Colonic mucosa (tissue), 4 donors: ENCODE measurements around the gene FAHD2A. TPM values are rescaled to one million over a fixed set of nuclear protein-coding genes. Genes with fewer than 3 reads are reported as not detected.

ENCODE experiments used
- DNase-seq: peaks from one replicate; pipeline ENCODE4 v3.0.0-alpha.2; 2020
- H3K27ac ChIP-seq: fragments of 200-600 bp; one replicate; pipeline ENCODE4 v1.8.0; 2021
- H3K27me3 ChIP-seq: fragments of 200-600 bp; one replicate; pipeline ENCODE4 v1.8.0; 2021
- H3K36me3 ChIP-seq: fragments of 200-600 bp; one replicate; pipeline ENCODE4 v1.8.0; 2021
- H3K4me1 ChIP-seq: fragments of 200-600 bp; one replicate; pipeline ENCODE4 v1.8.0; 2021; ENCODE audit warnings: mild to moderate bottlenecking
- H3K4me3 ChIP-seq: fragments of 200-600 bp; one replicate; pipeline ENCODE4 v1.8.0; 2021
- H3K9ac ChIP-seq, 2 donors: one replicate each; pipeline ENCODE4 v1.7.0; 2013; ENCODE audit warnings: control low read depth in 2 of 2, low read depth in 2 of 2, low read length in 2 of 2
- H3K9me3 ChIP-seq: fragments of 200-600 bp; one replicate; pipeline ENCODE4 v1.8.0; 2021
- CTCF ChIP-seq: fragments of 200-600 bp; IDR thresholded peaks from one replicate; pipeline ENCODE4 v1.8.0; 2022; ENCODE audit warnings: antibody characterized with exemption, mild to moderate bottlenecking
- intact Hi-C: fragments of 100-400 bp; cut with DNase I; formaldehyde crosslinking; loops from one replicate; pipeline ENCODE4 v1.14.1; 2022
- total RNA-seq, 2 donors: library from RNA; stranded (reverse); fragmentation: NEBNext Ultra II Directional in 1 of 2; extraction: Animal tissue kit (Norgen Biotek cat#: 25700) in 1 of 2; gene quantifications; one replicate each; pipeline ENCODE4 v1.2.1, GENCODE V29; 2021
- donor health status: healthy.
- donor health status: DM: no; HTN: no; CAD: no.
- donor health status: DM: no; HTN: no; CAD: no.

FAHD2A gene
- total RNA-seq, 2 donors from 2014 or later: 21.0 to 28.9 TPM

- intact Hi-C loops: no loop called here
- no peak overlapping the region for H3K4me3 ChIP-seq
- H3K9me3 ChIP-seq: no peaks in the 10 kb centered on the region
- no peak overlapping the region for H3K9ac ChIP-seq
- no peaks in the 10 kb centered on the region for H3K36me3 ChIP-seq
- no peak for TF ChIP-seq CTCF
- H3K4me1 ChIP-seq: no peaks in the 10 kb centered on the region
- H3K27me3 ChIP-seq: no peaks in the 10 kb centered on the region
- H3K27ac ChIP-seq: no peak overlapping the region
- peak; percentile 13 for DNase-seq
Observed at GRCh38 chr2:95382686-95383634, 19.5 kb upstream of the FAHD2A start.

GRCh38 chr2:95383635-95384027 lies 18.9 kb upstream of the FAHD2A start:
- Histone ChIP-seq H3K9me3 (no peaks in the 10 kb centered on the region), H3K4me1 (no peaks in the 10 kb centered on the region), H3K27me3 (no peaks in the 10 kb centered on the region), H3K27ac (no peak overlapping the region), H3K4me3 (no peak overlapping the region), H3K9ac (no peak overlapping the region), H3K36me3 (no peaks in the 10 kb centered on the region)
- DNase-seq: no peak
- TF ChIP-seq CTCF: no peak
- intact Hi-C loops: no loop called here

GRCh38 chr2:95384854-95385569 lies 17.5 kb upstream of the FAHD2A start:
- TF ChIP-seq CTCF: no peak
- Histone ChIP-seq H3K9ac (peak overlapping the region in 1 of 2 donors; percentile 62), H3K36me3 (no peaks in the 10 kb centered on the region), H3K4me3 (no peak overlapping the region), H3K4me1 (peaks cover 6% of the 10 kb centered on the region), H3K27me3 (no peaks in the 10 kb centered on the region), H3K9me3 (no peaks in the 10 kb centered on the region), H3K27ac (no peak overlapping the region)
- intact Hi-C loops: no loop called here
- DNase-seq: peak; percentile 50

GRCh38 chr2:95385570-95385984 lies 16.9 kb upstream of the FAHD2A start:
- H3K27ac ChIP-seq: no peak overlapping the region
- no peak overlapping the region for H3K4me3 ChIP-seq
- intact Hi-C loops: no loop called here
- TF ChIP-seq CTCF: no peak
- no peak overlapping the region for H3K9ac ChIP-seq
- H3K4me1 ChIP-seq: peaks cover 6% of the 10 kb centered on the region
- no peaks in the 10 kb centered on the region for H3K27me3 ChIP-seq
- no peaks in the 10 kb centered on the region for H3K9me3 ChIP-seq
- DNase-seq: peak; percentile 3
- H3K36me3 ChIP-seq: no peaks in the 10 kb centered on the region

- DNase-seq: no peak
Observed at GRCh38 chr2:95386031-95386430, 16.5 kb upstream of the FAHD2A start.

More at GRCh38 chr2:95386031-95386430, 16.5 kb upstream of the FAHD2A start:
- Histone ChIP-seq H3K36me3 (no peaks in the 10 kb centered on the region), H3K4me1 (peaks cover 6% of the 10 kb centered on the region), H3K9me3 (no peaks in the 10 kb centered on the region), H3K9ac (no peak overlapping the region), H3K4me3 (no peak overlapping the region), H3K27ac (no peak overlapping the region), H3K27me3 (no peaks in the 10 kb centered on the region)
- intact Hi-C loops: no loop called here
- no peak for TF ChIP-seq CTCF
